ENCODE results near the gene RASGRF1.

DNA sequence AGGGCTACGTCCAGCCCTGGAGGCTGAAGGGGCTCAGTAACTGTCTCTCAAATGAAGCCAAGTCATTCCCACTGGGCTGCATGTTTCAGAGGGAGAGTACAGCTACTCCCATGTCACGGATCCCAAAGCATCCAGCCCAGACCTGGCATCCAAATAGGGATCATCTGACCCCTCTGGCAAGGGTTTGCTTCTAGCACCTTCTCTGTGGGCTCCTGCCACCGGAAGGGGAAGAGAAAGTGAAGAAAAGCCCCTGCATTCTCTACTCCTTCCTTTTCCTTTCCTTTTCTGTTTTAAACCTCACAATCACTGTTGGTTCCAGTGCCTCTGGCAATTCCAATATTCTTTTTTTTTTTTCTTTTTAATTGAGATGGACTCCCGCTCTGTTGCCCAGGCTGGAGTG, 81.2 kb downstream of the RASGRF1 start:
- TF ChIP-seq, protein P1, sequence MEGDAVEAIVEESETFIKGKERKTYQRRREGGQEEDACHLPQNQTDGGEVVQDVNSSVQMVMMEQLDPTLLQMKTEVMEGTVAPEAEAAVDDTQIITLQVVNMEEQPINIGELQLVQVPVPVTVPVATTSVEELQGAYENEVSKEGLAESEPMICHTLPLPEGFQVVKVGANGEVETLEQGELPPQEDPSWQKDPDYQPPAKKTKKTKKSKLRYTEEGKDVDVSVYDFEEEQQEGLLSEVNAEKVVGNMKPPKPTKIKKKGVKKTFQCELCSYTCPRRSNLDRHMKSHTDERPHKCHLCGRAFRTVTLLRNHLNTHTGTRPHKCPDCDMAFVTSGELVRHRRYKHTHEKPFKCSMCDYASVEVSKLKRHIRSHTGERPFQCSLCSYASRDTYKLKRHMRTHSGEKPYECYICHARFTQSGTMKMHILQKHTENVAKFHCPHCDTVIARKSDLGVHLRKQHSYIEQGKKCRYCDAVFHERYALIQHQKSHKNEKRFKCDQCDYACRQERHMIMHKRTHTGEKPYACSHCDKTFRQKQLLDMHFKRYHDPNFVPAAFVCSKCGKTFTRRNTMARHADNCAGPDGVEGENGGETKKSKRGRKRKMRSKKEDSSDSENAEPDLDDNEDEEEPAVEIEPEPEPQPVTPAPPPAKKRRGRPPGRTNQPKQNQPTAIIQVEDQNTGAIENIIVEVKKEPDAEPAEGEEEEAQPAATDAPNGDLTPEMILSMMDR (IDR thresholded peaks at IDR 0.05): no peak
- no peak for TF ChIP-seq POLR2AphosphoS5 (IDR thresholded peaks at IDR 0.05)

All from prostate gland (tissue), 2 donors.